Activated T-cell treated with anti-CD3 and anti-CD28 coated beads for 1 hour (primary cell): Measurements from ENCODE around the gene GPBAR1.

ENCODE experiments used
- DNase-seq: peaks from one replicate; pipeline ENCODE4 v3.0.0-alpha.2; 2020; ENCODE audit warnings: low read depth

GPBAR1 gene

DNA sequence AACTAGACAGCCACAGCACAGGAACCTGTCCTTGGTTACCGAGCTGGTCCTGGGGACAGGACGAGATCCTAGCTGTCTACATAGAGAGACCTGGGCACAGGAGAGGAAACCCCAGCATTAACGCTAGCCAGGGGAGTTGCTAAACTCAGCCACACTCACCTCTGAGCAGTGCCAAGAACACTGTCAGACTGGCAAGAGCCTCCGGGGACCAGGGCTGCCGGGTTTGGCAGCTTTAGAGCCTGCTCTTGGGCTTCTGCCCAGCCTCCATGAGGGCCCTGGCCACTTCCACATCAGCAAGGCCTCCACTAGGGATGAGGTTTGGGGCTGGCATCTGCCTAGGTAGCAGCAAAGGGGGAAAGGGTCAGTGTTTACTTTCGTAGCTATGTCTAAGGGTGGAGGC, 24.8 kb downstream of the GPBAR1 start:
- DNase-seq: no peak

DNA sequence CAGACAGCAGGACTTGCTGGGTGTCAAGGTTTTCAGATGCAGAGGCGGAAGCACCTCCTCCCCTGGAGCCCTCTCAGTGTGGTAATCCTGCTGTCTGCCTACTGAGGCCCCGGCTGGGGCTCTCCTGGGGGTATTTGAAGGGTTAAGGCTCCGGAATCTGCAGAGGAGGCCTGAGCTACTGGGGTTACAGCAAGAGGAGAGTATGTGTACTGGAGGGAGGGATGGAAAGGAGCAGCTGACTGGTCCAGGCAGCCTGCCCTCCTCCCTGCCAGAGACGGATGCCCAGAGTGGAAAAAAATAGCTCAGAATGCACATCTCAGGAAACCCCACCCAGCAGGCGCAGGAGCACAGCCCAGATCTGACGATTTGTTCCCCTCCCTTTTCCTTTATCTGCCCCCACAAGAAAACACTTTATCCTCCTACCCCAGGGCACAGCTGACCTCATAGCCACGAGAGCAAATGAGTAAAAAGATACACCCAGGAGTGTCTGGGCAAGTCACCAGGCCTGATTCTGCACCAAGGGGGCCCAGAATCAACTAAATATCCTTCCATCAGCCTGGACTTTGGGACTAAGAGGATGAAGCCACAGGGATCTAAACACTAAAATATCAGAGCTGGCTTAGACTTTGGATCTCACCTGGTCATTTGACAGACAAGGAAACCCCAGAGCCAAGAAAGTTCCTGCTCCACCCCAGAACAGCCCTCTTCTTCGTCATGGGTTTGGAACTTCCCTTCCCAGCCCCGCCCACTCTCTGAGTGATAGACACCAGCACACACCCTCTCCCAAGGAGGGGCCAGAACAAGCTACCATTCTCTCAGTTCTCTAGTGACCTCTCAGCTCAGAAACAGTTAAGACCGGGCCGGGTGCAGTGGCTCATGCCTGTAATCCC, 26.0 kb downstream of the GPBAR1 start:
- DNase-seq: peak; percentile 63

DNA sequence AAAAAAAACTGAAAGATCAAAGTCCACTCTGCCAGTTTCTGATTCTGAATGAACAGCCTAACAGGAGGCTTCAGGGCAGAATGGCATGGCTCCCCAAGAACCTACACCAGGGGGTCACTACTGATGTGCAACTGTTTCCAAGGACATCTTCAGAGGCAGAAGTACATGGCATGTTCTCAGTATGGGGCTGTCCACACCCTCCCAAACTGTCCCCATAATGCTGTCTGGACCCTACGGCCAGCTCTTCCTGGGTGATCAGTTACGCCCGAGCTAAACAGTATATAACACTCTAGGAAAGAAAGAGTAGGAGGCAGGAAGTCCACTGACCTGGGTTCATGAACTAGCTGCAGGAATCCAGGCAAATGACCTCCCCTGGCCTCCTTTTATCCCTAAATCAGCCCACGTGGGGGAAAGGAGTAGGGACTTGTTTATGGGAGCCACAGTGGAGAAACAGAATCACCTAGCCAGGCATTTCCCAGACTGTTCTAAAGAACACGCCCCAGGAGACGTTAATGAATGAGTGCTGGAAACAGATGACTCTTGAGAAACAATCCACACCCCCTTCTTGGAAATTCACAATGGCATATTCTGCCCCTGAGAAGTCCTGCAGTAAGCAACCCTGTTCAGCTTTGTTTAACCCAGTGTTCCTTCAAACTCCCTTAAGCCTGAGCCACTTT, 29.0 kb downstream of the GPBAR1 start:
- no peak for DNase-seq

DNA sequence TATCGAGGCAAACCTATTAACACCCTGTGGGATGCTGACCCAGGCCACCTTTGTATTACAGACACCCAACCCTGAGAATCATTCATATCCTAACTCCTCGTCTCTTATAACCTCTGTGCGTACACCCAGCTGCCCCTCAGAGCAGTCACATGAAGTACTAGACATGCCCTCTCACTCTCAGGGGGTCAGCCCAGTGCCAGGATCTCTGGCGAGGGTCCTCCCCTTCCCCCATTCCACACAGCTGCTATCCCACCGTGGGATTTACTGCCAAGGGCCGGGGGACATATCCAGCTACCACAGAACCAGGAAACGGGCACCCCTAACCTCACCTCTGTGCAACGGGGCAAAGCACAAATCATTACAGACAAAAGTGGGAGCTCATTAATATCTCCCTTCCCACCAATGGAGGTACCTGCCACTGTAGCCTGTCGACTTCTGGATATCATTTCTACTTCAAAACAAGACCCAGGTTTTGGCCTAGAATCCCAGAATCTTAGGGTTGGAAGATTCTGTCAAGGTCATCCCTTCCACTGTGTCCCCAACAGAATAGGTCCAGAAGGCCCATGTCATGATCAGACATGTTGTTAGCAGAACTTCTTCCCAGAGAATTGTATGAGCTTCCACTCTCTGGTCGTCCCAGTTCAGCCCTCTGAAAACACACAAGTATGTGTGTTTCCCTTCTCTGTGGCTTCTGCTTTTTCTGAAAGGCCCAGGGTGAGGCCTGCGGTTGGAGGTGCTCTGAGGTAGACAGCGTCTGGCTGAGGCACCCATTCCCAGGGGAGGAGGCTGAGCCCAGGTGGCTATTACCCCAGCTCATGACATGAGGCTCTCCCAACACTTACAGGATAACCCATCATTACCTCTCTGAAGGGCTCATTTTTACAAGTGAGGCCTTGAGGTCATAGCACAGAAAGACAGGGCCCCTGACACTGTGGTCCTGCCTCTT, 29.8 kb downstream of the GPBAR1 start:
- peak; percentile 36 for DNase-seq

DNA sequence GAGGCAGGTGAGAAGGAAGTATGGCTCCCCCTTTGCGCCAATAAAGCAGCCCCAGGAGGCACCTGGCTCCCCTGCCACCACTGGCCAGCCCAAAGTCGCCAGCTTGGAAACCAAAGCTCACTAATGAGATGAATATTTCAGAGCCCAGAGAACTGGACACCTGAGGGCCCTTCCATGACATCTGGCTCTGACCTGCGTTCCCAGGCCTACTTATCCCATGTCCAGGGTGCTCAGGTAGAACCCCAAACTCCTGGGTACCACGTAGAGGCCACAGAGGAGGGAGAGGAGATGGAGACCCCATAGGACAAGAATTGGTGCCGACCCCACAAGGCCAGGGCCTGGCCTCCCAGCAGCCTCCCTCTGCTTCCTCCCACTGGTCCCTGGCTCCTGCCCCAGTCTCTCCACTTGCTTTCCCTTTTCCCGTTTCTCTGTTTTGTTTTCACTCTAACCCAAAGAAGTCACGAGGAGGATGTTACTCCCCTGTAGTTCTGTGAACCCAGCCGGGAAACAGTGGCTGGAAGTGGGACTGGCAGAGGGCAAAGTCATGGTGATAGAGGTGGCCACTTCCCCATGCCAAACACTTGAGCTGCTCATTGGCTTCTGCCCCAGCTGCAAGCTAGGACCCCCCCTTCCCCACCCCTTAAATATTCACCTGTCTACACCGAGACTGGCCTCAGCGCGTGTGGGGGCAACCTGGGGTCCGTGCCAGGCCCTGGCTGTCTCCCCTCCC, 30.7 kb downstream of the GPBAR1 start:
- DNase-seq: no peak

DNA sequence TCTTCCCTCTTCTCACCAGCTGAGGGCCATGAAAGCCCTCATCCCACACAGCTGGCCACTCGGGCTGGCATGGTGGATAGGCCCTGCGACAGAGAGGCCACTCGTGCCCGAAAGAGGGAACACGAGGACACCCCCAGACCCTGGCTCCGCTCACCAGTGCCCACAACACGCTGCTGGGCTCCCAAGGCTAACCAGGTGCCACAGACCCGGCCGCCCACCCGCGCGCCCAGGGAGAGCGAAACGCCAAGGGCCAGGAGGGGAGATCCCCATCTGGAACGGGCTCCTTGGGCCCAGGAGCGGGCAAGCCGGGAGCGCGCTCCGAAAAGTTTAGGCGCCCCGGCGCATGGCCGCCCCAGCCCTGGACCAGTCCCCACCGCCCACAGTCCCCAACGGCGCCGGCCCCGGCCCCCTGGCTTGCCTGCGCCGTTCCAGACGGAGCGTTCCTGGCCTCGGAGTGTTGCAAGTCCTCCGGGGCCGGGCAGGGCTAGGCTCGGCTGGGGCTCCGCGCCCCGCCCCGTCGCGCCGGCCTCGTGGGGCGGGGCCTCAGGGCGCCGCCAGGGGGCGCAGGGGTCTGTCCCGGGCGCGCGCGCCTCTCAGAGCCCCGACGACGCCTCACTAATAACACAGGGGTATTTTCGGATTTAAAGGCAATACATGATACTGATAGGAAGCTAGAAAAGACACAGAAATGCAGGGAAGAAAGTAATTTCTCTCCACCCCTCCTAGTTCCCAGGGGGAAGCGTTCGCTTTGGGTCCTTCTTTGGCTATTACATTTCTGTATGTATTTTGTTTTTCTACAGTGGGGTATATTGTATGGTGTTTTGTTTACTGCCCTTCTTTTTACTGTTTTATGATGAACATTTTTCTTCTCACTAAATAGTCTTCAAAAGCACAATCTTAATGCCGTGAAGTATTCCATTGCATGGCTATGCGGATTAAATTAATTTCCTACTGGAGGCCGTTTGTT, 31.5 kb downstream of the GPBAR1 start, which contains the start of gene TMBIM1:
TMBIM1 (minus strand) TSS at position 456 of the 967 bp plus-strand sequence. CDS start 10,362 bp downstream, outside the sequence.
- peak; percentile 74 for DNase-seq

DNA sequence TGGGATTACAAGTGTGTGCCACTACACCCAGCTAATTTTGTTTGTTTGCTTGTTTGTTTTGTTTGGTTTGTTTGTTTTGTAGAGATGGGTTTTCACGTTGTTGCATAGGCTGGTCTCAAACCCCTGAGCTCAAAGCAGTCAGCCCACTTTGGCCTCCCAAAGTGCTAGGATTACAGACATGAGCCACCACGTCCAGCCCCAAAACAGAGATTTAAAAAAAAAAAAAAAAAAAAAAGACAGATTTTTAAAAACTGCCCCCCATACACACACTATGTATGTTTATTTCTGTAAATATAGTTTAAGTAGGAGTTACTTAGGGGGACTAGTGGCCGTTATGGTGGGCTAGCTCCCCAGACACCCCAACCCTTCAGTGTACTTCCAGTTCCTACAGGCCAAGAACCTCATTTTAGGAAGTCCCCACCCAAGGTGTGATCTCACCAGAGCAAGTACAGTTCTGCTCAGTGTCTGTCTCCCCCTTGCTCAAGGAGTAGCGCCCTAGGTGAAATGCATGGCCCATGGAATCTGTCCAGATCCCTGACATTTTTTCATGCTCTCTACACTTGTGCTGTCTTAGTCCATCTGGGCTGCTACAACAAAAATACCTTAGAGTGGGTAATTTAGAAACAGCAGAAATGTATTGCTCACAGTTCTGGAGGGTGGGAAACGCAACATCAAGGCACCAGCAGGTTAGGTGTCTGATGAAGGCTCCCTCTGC, 33.1 kb downstream of the GPBAR1 start:
- no peak for DNase-seq

DNA sequence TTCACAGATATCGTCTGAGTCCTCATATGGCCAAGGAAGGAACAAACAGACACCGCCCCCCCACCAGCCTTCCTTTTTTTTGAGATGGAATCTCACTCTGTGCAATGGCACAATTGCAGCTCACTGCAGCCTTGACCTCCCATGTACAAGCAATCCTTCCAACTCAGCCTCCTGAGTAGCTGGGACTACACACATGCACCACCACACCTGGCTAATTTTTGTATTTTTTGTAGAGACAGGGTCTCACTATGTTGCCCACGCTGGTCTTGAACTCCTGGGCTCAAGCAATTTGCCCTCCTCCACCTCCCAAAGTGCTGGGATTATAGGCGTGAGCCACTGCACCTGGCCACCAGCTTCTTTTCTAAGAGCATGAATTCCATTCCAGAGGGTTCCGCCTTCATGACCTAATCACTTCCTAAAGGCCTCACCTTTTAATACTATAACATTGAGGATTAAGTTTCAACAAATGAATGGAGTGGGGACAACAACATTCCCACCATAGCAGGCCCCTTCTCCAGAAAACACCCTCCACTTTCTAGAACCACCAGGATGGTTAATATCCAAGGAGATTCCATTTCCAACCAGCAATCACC, 33.7 kb downstream of the GPBAR1 start:
- no peak for DNase-seq

DNA sequence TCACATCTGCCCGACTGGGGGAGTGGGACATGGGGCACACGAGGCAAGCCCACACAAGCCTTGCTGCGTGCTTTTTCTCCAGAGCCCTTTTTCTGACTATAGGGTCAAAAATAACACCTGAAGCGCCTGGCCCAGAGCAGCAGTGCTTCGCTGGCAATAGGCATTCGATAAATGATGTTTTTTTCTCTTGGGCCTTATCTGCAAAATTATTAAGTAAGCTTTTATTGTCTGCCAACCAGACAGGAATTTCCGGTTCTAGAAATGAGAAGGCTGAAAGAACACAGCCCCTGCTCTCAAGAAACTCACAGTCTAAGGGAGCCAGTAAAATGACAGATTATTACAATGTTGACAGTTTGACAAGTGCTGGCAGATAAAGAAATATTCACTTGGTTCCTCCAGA, 34.2 kb downstream of the GPBAR1 start:
- no peak for DNase-seq

DNA sequence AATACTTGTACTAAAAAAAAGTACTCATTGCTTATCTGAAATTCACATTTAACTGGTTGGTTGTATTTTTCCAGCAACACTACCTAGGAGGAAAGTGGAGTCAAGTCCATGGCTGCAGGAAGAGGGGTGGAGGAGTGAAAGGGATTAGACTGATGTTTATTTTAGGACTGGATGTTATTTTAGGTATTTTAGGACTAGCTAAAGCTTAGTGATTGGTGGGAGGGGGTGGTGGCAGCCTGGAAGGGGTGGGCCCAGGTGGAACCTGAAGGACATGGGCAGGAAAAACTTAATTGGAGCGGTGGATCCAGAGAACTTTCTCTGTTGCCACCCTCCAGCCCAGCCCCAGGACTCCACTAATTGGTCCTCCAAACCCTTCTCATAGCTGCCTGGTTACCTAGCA, 35.4 kb downstream of the GPBAR1 start:
- no peak for DNase-seq

DNA sequence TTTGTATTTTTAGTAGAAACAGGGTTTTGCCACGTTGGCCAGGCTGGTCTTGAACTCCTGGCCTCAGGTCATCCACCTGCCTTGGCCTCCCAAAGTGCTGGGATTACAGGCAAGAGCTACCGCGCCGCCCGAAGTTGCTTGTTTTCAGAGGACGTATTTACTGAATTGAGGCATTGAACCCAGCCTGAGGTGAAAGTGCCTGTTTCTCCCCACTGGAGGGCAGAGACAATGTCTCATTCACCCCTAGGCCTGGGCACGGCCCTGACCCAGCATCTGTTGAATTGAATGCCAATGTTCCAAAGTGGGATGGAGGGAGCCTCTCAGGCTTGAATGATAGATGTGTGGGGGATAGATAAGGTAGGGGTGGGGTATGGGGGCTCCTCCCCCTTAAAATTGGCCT, 36.0 kb downstream of the GPBAR1 start:
- DNase-seq: no peak

DNA sequence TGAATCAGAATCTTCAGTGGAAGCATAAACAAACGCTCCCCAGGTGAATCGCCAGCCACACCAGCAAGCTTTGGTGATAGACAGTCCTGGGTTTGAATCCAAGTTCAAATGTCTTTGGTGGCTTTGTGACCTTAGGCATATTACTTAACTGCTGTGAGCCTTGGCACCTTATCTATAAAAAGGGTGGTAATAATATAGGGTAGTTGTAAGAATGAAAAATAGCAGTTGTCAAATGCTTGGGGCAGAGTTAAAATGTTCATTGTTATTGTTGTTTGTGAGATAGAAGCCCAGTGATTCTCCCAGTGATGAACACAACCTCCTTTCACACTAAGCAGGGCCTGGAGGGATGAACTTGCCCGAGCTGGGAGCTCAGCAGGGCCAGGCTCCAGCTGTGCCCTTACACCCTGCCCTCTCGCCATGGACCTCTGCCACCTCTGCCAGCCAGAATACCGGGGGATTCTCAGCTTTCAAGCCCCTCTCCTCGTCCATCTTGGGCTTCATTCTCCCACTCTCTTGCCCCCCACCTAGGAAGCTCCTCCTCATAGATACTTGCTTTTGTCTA, 37.6 kb downstream of the GPBAR1 start:
- no peak for DNase-seq

DNA sequence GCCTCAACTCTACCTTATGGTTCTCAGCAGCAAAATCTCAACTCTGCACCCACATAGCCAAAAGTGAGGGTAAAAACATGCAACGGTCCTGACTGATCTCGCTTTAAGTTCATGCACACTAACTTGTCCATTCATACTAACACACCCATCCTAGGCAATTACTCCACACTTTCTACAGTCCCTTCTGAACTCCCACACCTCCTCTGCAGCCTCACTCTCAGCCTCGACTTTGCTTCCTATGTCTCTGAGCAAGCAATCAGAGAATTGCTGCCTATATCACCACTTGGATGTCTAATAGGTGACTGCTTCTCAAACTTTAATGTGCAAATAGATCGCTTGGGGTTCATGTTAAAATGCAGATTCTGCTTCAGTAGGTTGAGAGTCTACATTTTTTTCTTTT, 39.3 kb downstream of the GPBAR1 start:
- DNase-seq: no peak

DNA sequence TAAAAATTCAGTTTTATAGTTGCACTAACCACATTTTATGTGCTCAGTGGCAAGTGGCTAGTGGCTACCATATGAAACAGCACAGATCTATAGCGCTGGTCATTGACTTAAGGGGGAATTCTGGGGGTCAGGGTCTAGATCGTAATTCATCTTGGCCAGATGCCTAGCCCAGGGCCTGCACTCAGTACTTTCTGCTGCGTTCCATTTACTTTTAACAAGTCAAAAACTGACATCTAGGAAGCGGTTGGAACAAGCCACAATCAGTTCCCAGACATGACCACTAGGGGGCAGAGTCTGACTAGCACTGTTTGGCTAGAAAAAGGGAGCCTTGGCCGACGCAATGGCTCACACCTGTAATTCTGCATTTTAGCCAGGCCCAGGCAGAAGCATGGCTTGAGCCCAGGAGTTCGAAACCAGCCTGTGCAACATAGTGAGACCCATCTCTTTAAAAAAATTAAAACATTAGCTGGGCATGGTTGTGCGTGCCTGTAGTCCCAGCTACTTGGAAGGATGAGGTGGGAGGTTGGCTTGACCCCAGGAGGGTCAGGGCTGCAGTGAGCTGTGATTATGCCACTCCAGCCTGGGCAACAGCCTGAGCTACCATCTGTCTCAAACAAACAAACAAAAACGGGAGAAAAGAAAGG, 40.5 kb downstream of the GPBAR1 start:
- peak; percentile 83 for DNase-seq

DNA sequence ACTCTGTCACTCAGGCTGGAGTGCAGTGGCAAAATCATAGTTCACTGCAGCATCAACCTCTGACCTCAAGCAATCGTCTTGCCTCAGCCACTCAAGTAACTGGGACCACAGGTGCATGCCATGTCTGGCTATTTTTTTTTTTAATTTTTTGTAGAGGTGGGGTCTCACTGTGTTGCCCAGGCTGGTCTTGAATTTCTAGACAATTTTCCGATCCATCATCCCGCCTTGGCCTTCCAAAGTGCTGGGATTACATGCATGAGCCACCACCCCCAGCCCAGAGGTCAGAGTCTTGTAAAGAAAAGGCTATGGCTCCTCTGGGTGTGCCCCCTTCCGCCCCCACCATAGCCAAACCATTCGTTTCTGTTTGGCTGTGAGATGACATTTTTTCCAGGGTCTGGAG, 44.6 kb downstream of the GPBAR1 start:
- no peak for DNase-seq

DNA sequence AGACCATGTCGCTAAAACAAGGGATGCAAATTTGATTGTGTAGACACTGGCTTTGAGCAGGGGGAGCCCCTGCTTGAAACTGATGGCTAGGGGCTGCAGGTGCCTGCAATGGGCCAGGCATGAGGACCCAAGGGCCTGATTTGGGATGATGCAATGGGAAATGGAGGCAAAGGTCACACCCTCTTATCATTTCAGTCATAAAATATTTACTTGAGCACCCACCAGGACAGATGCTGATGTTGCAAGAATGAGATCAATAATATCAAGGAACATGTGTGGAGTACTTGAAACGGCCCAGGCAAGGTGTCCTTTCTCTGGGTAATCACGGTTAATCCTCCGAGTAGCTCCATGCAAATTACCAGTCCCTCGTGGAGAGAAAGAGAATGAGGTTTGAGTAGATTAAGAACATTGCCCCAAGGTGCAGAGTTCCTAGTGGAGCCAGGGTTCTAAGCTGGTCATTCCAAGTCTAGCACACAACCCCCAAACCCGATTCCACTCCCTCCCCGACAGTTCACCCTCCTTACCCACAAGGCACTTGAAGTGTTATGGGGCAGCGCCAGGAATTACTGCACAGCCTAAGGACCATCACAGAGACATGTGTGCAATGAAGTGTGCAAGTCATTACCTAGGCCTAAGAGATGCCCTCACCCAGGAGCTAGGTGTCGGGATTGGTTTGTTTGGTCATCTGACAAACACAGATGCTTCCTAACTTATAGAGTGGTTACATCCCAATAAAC, 45.5 kb downstream of the GPBAR1 start:
- no peak for DNase-seq

DNA sequence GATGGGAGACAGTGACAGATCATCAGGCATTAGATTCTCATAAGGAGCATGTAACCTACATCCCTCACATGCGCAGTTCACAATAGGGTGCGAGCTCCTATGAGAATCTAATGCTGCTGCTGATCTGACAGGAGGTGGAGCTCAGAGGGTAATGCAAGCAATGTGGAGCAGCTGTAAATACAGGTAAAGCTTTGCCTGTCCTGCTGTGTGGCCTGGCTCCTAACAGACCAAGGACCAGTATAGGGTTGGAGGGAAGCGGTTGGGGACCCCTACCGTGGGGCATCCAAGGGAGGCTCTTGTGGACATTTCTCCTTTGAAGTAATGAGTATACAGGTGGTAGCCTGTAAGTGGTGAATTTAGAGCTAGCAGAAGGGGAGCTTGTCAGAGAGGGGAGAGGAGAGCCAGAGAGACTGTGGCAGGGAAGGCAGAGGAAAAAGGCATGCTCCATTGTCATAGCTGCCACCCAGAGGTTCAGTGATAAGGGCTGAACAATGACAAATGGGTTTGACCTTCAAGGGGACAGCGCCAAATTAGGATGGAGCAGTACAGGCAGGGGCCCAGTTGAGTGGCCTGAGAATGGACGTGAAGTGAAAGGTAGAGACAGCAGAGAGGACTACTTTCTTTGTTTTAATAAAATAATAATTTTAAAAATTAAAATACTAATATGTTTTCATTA, 46.7 kb downstream of the GPBAR1 start:
- no peak for DNase-seq
